ENCODE measurements around the gene MGAT5B. TPM values are rescaled to one million over a fixed set of nuclear protein-coding genes. Genes with fewer than 3 reads are reported as not detected.

The MGAT5B gene
- total and polyA plus RNA-seq, 2 experiments from 2014 or later: 1.6 to 10.0 TPM

- Mint-ChIP-seq H3K27me3 (ENCODE audit: insufficient read depth, low read depth, poor library complexity) (peaks cover 10% of the 10 kb centered on the region), H3K4me3 (no peak overlapping the region), H3K27ac (no peak overlapping the region), H3K36me3 (ENCODE audit: low read depth) (no peaks in the 10 kb centered on the region), H3K9me3 (peaks cover 5% of the 10 kb centered on the region; the same call in 1 of the 3 replicates), H3K4me1 (peaks cover 12% of the 10 kb centered on the region)
- TF ChIP-seq CTCF (conservative IDR thresholded peaks at IDR 0.05; ENCODE audit: low read depth in 2 of 2) (peak in 1 of 2 experiments; percentile 19; a peak in 1 of 4 replicates), ZNF114 (CRISPR knock-in tag; IDR thresholded peaks at IDR 0.05) (no peak), JUNB (IDR thresholded peaks at IDR 0.05; ENCODE audit: unreplicated experiment) (no peak), EZH2 (IDR thresholded peaks at IDR 0.05; ENCODE audit: low read depth, unreplicated experiment) (no peak)
- no peak for DNase-seq (ENCODE audit: low spot score)
- Histone ChIP-seq H3K36me3 (ENCODE audit: insufficient read depth) (no peaks in the 10 kb centered on the region), H4K20me1 (replicated peaks; ENCODE audit: insufficient read depth) (no peaks in the 10 kb centered on the region), H3K4me1 (ENCODE audit: insufficient read depth) (peaks cover 9% of the 10 kb centered on the region), H3K4me3 (no peak overlapping the region), H3F3A (replicated peaks; ENCODE audit: low read depth) (peaks cover 6% of the 10 kb centered on the region; the same call in 1 of the 2 replicates), H3K27me3 (ENCODE audit: insufficient read depth) (no peaks in the 10 kb centered on the region), H3K9me2 (ENCODE audit: insufficient read depth) (no peaks in the 10 kb centered on the region), H2AFZ (no peak overlapping the region), H3K4me2 (no peak overlapping the region), H3K27ac (ENCODE audit: low read depth) (no peak overlapping the region), H3K79me2 (replicated peaks; ENCODE audit: insufficient read depth) (no peaks in the 10 kb centered on the region)
- ATAC-seq: no peak
These were observed 84.9 kb downstream of the MGAT5B start for GRCh38 chr17:76953066-76953465.

DNA sequence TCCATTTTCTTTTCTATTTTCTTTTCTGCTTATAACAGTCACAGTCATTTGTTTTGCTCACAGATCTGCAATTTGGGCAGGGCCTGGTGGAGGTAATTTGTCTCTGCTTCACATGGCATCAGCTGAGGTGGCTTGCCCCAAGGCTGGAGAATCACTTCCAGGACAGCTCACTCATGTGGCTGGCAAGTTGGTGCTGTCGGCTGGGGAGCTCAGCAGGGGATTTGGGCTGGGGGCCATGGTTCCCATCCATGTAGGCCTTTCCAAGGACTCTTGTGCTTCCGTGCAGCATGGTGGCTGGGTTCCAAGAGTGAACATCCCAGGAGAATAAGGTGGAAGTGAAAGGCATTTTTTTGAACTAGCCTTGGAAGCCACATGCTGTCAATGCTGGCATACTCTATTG, 85.7 kb downstream of the MGAT5B start:
- Mint-ChIP-seq H3K4me3 (no peak overlapping the region), H3K9me3 (peaks cover 5% of the 10 kb centered on the region; the same call in 1 of the 3 replicates), H3K36me3 (ENCODE audit: low read depth) (no peaks in the 10 kb centered on the region), H3K27me3 (ENCODE audit: insufficient read depth, low read depth, poor library complexity) (peaks cover 12% of the 10 kb centered on the region), H3K27ac (no peak overlapping the region), H3K4me1 (peaks cover 19% of the 10 kb centered on the region)
- H3F3A ChIP-seq (replicated peaks; ENCODE audit: low read depth): peaks cover 6% of the 10 kb centered on the region; the same call in 1 of the 2 replicates
- no peaks in the 10 kb centered on the region for H3K36me3 ChIP-seq (ENCODE audit: insufficient read depth)
- no peak overlapping the region for H3K4me3 ChIP-seq
- ATAC-seq (no peak), DNase-seq (ENCODE audit: low spot score) (no peak)
- H3K79me2 ChIP-seq (replicated peaks; ENCODE audit: insufficient read depth): no peaks in the 10 kb centered on the region
- H3K4me1 ChIP-seq (ENCODE audit: insufficient read depth): peaks cover 14% of the 10 kb centered on the region
- H2AFZ ChIP-seq: no peak overlapping the region
- no peak overlapping the region for H3K27ac ChIP-seq (ENCODE audit: low read depth)
- no peaks in the 10 kb centered on the region for H4K20me1 ChIP-seq (replicated peaks; ENCODE audit: insufficient read depth)
- H3K4me2 ChIP-seq: no peak overlapping the region
- no peaks in the 10 kb centered on the region for H3K27me3 ChIP-seq (ENCODE audit: insufficient read depth)
- no peaks in the 10 kb centered on the region for H3K9me2 ChIP-seq (ENCODE audit: insufficient read depth)
- TF ChIP-seq REST (IDR thresholded peaks at IDR 0.05; ENCODE audit: unreplicated experiment) (no peak), EZH2phosphoT487 (IDR thresholded peaks at IDR 0.05; ENCODE audit: unreplicated experiment) (no peak), JUNB (IDR thresholded peaks at IDR 0.05; ENCODE audit: unreplicated experiment) (no peak), STAT1 (IDR thresholded peaks at IDR 0.05; ENCODE audit: unreplicated experiment) (no peak), EZH2 (IDR thresholded peaks at IDR 0.05; ENCODE audit: low read depth, unreplicated experiment) (no peak), ZNF114 (CRISPR knock-in tag; IDR thresholded peaks at IDR 0.05) (no peak), ZNF331 (CRISPR knock-in tag; IDR thresholded peaks at IDR 0.05; ENCODE audit: low read depth) (no peak)
- TF ChIP-seq, protein P1, sequence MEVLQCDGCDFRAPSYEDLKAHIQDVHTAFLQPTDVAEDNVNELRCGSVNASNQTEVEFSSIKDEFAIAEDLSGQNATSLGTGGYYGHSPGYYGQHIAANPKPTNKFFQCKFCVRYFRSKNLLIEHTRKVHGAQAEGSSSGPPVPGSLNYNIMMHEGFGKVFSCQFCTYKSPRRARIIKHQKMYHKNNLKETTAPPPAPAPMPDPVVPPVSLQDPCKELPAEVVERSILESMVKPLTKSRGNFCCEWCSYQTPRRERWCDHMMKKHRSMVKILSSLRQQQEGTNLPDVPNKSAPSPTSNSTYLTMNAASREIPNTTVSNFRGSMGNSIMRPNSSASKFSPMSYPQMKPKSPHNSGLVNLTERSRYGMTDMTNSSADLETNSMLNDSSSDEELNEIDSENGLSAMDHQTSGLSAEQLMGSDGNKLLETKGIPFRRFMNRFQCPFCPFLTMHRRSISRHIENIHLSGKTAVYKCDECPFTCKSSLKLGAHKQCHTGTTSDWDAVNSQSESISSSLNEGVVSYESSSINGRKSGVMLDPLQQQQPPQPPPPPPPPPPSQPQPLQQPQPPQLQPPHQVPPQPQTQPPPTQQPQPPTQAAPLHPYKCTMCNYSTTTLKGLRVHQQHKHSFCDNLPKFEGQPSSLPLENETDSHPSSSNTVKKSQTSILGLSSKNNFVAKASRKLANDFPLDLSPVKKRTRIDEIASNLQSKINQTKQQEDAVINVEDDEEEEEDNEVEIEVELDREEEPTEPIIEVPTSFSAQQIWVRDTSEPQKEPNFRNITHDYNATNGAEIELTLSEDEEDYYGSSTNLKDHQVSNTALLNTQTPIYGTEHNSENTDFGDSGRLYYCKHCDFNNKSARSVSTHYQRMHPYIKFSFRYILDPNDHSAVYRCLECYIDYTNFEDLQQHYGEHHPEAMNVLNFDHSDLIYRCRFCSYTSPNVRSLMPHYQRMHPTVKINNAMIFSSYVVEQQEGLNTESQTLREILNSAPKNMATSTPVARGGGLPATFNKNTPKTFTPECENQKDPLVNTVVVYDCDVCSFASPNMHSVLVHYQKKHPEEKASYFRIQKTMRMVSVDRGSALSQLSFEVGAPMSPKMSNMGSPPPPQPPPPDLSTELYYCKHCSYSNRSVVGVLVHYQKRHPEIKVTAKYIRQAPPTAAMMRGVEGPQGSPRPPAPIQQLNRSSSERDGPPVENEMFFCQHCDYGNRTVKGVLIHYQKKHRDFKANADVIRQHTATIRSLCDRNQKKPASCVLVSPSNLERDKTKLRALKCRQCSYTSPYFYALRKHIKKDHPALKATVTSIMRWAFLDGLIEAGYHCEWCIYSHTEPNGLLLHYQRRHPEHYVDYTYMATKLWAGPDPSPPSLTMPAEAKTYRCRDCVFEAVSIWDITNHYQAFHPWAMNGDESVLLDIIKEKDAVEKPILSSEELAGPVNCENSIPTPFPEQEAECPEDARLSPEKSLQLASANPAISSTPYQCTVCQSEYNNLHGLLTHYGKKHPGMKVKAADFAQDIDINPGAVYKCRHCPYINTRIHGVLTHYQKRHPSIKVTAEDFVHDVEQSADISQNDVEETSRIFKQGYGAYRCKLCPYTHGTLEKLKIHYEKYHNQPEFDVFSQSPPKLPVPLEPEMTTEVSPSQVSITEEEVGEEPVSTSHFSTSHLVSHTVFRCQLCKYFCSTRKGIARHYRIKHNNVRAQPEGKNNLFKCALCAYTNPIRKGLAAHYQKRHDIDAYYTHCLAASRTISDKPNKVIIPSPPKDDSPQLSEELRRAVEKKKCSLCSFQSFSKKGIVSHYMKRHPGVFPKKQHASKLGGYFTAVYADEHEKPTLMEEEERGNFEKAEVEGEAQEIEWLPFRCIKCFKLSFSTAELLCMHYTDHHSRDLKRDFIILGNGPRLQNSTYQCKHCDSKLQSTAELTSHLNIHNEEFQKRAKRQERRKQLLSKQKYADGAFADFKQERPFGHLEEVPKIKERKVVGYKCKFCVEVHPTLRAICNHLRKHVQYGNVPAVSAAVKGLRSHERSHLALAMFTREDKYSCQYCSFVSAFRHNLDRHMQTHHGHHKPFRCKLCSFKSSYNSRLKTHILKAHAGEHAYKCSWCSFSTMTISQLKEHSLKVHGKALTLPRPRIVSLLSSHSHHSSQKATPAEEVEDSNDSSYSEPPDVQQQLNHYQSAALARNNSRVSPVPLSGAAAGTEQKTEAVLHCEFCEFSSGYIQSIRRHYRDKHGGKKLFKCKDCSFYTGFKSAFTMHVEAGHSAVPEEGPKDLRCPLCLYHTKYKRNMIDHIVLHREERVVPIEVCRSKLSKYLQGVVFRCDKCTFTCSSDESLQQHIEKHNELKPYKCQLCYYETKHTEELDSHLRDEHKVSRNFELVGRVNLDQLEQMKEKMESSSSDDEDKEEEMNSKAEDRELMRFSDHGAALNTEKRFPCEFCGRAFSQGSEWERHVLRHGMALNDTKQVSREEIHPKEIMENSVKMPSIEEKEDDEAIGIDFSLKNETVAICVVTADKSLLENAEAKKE (CRISPR knock-in tag; IDR thresholded peaks at IDR 0.05): no peak
